Left cardiac atrium (tissue), 4 donors: ENCODE results near the gene KCNF1. TPM values are rescaled to one million over a fixed set of nuclear protein-coding genes. Genes with fewer than 3 reads are reported as not detected.

Experiments used
- ATAC-seq, 2 donors: fragments of 200-7000 bp; cut with Tn5 transposase; one replicate each; pipeline ENCODE4 v1.9.1; 2020; ENCODE audit warnings: mild to moderate bottlenecking in 2 of 2, moderate library complexity in 2 of 2
- DNase-seq: peaks from one replicate; pipeline ENCODE4 v3.0.0-alpha.2; 2020
- intact Hi-C, 2 donors: fragments of 100-400 bp; cut with DNase I; formaldehyde crosslinking; loops; one replicate each; pipeline versions ENCODE4 v1.14.1 to v1.15.1; 2022 to 2023
- long read RNA-seq: library from polyadenylated mRNA; unstranded; transcript quantifications from one replicate; pipeline ENCODE4 v2.0.0, GENCODE V29; 2021
- total RNA-seq, 2 donors: library from RNA; stranded (reverse); fragmentation: NEBNext Ultra II Directional; extraction: Animal tissue kit (Norgen Biotek cat#: 25700); gene quantifications; one replicate each; pipeline ENCODE4 v1.2.1, GENCODE V29; 2021
- donor health status: DM: no; HTN: yes; CAD: no.
- donor health status: DM: no; HTN: yes; CAD: no; lungs with severe emphysema.
- donor health status: DM: yes; HTN: yes; CAD: no.
- donor health status: Dilated cardiomyopathy.

KCNF1 gene
- total RNA-seq, result under 1 TPM; 0.24 to 0.97 TPM
- long read RNA-seq, result 0 reads

- DNase-seq (no peak), ATAC-seq (peak; percentile 2 to 6)
- intact Hi-C loops, result loop anchor here (10.0 kb wide), 2 partner anchors 203 to 213 kb away; no protein-coding TSS in a partner anchor
Measured at GRCh38 chr2:10911291-10912075, at the start of gene KCNF1. TSS of gene KCNF1 (plus strand) at chr2:10911934. CDS start at chr2:10912427, 493 bp downstream.

- DNase-seq (no peak), ATAC-seq (peak; percentile 42 to 50)
- intact Hi-C loops, result no loop called here
Measured at GRCh38 chr2:10862330-10862729, 49.4 kb upstream of the KCNF1 start.

- peak in 1 of 2 donors; percentile 3 for ATAC-seq
- intact Hi-C loops, result no loop called here
- no peak for DNase-seq
Measured at GRCh38 chr2:10863047-10863446, 48.7 kb upstream of the KCNF1 start.

DNA sequence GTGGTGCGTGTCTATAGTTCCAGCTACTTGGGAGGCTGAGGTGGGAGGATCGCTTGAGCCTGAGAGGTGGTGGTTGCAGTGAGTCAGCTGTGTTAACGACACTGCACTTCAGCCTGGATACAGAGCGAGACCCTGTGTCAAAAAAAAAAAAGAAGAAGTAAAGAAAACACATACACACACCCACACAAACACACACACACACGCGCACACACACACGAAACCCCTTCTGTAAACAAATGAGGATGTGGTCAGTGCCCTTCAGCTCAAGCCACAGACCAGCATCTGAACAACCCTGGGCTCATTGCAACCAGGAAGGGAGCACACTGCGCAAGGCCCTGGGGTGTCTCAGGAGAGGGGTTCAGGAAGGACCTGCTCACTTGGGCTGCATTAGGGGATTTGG lies 47.9 kb upstream of the KCNF1 start:
- intact Hi-C loops, result no loop called here

GRCh38 chr2:10864251-10864650 lies 47.5 kb upstream of the KCNF1 start:
- ATAC-seq (no peak), DNase-seq (no peak)
- intact Hi-C loops, result no loop called here

More for the DNA sequence above, 47.9 kb upstream of the KCNF1 start:
- ATAC-seq, result no peak
- no peak for DNase-seq

- intact Hi-C loops, result no loop called here
- no peak for ATAC-seq
Measured at GRCh38 chr2:10864861-10865636, 46.7 kb upstream of the KCNF1 start.

GRCh38 chr2:10865841-10866240 lies 45.9 kb upstream of the KCNF1 start:
- intact Hi-C loops, result no loop called here
- no peak for DNase-seq
- ATAC-seq, result no peak

More at GRCh38 chr2:10864861-10865636, 46.7 kb upstream of the KCNF1 start:
- no peak for DNase-seq

DNA sequence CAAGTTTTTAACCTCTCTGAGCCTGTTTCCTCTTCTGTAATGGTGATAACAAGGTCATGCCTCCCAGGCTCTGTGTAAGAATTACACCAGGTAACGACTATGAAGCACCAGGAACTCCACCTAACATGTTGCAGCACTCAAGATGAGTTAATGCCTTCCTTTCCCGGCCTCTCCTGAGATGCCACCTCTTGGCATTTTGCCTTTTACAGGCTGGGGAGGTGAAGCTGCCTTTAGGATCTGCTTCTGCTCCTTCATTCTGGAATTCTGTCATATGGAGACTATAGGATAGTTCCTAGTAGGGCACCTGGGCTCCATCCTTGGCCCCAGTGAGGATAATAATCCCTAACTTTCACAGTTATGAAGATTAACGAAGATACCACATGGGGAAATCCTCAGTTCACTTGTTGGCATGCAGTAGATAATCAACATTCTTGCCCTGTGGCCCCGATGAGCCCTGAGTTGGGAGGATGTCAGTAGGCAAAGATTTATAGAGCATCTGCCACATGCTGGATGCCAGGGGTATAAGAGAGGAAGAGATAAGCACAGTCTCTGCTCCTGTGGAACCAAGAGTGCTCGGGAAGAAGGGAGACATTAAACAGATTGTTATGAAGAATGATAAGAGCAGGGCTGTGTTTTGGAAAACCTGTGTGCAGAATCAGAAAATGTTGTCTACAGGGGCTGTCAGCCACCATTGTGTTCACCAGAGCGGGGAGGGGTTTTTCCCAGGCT lies 43.9 kb upstream of the KCNF1 start:
- DNase-seq, result no peak
- peak; percentile 5 to 42 for ATAC-seq
- intact Hi-C loops, result no loop called here

GRCh38 chr2:10868465-10869314 lies 43.0 kb upstream of the KCNF1 start:
- DNase-seq (peak; percentile 50), ATAC-seq (peak; percentile 86 to 87)
- intact Hi-C loops, result no loop called here

DNA sequence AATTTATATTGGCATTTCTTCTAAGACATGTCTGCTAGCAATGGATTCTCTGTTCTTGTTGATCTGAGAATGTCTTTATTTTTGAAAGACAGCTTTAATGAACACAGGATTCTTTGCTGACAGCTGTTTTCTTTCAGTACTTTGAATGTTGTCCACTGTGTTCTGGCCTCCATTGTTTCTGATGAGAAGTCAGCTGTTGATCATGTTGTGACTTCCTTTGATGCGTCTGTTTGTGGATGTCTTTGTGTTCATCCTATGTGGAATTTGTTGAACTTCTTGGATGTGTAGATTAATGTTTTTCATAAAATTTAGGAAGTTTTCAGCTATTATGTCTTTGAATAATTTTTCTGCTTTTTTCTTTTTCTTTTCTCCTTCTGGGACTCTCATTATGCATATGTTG lies 39.8 kb upstream of the KCNF1 start:
- DNase-seq, result no peak
- intact Hi-C loops, result no loop called here
- no peak for ATAC-seq

- DNase-seq (no peak), ATAC-seq (peak in 1 of 2 donors; percentile 25)
- intact Hi-C loops, result no loop called here
Measured at GRCh38 chr2:10873171-10873570, 38.6 kb upstream of the KCNF1 start.

DNA sequence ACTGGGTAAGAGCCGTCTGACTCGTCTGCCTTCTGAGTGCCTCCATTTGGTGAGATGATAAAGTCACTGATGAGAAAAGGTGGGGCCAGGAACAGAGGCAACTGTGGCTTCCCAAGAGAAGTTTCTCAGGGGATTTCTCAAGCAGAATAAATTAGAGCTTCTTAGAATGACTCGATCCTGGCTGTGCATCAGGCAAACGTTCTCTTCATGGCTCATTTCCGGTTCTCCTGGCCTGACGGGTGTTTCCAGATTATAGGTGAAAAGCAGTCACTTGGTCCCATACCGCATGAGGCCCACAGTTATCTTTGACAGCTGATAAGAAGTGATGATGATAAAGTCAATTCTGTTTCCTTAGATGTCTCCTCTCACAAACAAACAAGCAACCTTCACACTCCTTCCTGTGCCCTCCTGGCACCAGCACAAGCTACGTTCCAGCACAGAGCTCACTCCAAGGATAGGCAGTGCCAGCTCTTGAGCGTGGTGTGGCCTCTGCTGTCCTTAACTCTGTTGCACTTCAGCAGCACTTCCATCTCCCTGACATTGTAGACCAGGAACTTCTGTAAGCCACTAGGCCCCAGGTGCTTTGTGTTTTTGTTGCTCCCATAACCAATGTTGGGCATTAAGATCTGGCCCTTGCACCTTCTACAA lies 37.8 kb upstream of the KCNF1 start:
- intact Hi-C loops, result no loop called here
- ATAC-seq (peak; percentile 87 to 89), DNase-seq (no peak)

GRCh38 chr2:10875126-10875525 lies 36.6 kb upstream of the KCNF1 start:
- DNase-seq (no peak), ATAC-seq (no peak)
- intact Hi-C loops, result no loop called here

- ATAC-seq, result no peak
- intact Hi-C loops, result no loop called here
- DNase-seq, result no peak
Measured at GRCh38 chr2:10876394-10876793, 35.3 kb upstream of the KCNF1 start.

GRCh38 chr2:10876963-10877362 lies 34.8 kb upstream of the KCNF1 start:
- intact Hi-C loops, result no loop called here
- DNase-seq (no peak), ATAC-seq (no peak)

- intact Hi-C loops, result no loop called here
- ATAC-seq, result peak in 1 of 2 donors; percentile 10
- DNase-seq, result no peak
Measured at GRCh38 chr2:10877651-10878111, 34.1 kb upstream of the KCNF1 start.

DNA sequence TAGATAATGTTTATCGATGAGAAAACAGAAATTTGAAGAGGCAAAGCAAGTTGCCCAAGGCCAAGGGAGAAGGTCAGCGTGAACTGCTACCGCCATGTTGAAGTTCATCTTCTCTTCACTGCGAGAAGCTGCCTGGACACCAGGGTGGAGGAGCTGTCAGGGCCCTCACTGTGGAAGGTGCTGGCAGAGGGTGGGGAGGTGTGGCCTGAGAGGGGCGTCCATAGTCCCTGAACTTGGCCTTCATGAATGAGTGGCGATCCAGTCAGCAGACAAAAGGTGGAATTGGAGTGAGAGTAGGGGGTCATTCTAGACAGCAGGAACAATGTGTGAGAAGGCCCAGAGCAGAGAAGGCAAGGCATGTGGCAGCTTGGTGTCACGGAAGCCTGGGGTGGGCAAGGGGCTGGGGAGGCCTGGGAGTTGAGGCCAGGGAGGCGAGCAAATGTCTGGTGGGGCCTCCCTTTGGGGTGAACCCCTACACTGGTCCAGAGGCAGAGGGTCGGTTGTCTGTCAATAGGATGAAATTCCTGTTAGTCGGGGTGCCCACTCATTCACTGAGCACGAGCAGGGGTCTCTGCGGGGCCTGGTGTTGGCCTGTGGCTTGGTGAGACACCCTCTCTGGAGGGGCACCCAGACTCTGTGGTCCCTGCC lies 33.3 kb upstream of the KCNF1 start:
- intact Hi-C loops, result no loop called here
- ATAC-seq (no peak), DNase-seq (no peak)

DNA sequence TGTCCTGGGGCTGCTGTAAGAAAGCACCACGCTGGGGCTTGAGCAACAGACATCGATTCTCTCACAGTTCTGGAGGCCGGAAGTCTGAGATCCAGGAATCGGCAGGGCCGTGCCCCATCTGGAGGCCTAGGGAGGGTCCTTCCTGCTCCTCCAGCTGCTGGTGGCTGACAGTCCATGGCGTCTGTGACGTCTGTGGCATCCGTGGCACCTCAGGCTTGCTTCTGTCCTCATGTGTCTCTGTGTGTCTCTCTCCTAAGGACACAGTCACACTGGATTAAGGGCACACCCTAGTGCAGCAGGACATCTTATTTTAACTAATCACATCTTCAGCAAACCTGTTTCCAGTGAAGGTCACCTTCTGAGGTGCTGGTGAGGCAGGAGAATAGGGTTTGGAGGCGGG lies 32.6 kb upstream of the KCNF1 start:
- intact Hi-C loops, result no loop called here
- DNase-seq (no peak), ATAC-seq (peak; percentile 27 to 60)
